Astrocyte of the spinal cord (primary cell): ENCODE measurements around the gene ENPP3.

ENCODE experiments used
- DNase-seq: peaks from one replicate; pipeline ENCODE4 v3.0.0; 2011; ENCODE audit warnings: low read depth, low spot score
- H3K4me3 ChIP-seq: 2 replicates; pipeline ENCODE4 v1.5.1; 2011; ENCODE audit warnings: low read depth, mild to moderate bottlenecking, low read length, moderate library complexity
- CTCF ChIP-seq: IDR thresholded peaks from 2 replicates; pipeline ENCODE4 v1.5.1; 2012; ENCODE audit warnings: low read depth, mild to moderate bottlenecking, low read length, inconsistent platforms
- in situ Hi-C: cut with HindIII; loops from 2 replicates; pipeline ENCODE4 v1.10.0; 2017; ENCODE audit warnings: low sequenced_read_pairs

ENPP3 gene

DNA sequence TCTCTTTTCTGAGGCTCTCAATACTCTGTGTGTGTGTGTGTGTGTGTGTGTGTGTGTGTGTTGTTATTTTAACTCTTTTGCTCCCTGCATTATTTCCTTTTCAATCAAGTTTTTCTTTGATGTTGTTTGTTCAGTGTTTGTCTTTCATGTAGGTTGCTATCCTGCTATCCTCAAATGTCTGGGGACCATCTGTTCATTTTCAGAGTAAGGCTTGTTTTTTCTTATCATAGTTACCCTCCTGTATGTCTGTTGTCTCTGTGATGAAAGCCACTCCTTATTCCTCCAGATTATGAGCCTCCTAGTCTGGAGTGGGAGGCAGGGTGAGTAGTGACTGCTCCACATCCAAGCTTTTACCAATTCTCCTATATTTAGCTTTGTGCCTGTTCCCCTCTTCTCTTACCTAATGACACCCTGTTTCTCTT, 9.2 kb downstream of the ENPP3 start:
- DNase-seq: no peak
- no peak overlapping the region for H3K4me3 ChIP-seq
- in situ Hi-C loops: no loop called here
- no peak for TF ChIP-seq CTCF

GRCh38 chr6:131651782-131652181, 14.7 kb downstream of the ENPP3 start:
- no peak for TF ChIP-seq CTCF
- in situ Hi-C loops: no loop called here

GRCh38 chr6:131652472-131652871, 15.4 kb downstream of the ENPP3 start:
- no peak for TF ChIP-seq CTCF
- DNase-seq: peak; percentile 14
- in situ Hi-C loops: no loop called here
- no peak overlapping the region for H3K4me3 ChIP-seq

More at GRCh38 chr6:131651782-131652181, 14.7 kb downstream of the ENPP3 start:
- no peak overlapping the region for H3K4me3 ChIP-seq
- DNase-seq: no peak

DNA sequence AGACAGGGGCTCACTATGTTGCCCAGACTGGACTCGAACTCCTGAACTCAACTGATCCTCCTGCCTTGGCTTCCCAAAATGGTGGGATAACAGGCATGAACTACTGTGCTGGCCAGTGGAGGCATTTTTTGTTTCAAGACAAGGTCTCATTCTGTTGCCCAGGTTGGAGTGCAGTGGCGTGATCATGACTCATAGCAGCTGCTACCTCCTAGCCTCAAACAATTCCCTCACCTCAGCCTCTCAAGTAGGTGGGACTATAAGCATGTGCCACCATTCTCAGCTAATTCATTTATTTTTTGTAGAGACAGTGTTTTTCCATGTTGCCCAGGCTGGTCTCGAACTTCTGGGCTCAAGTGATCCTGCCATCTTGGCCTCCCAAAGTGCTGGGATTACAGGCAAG, 17.2 kb downstream of the ENPP3 start:
- no peak overlapping the region for H3K4me3 ChIP-seq
- in situ Hi-C loops: no loop called here
- no peak for DNase-seq
- no peak for TF ChIP-seq CTCF

DNA sequence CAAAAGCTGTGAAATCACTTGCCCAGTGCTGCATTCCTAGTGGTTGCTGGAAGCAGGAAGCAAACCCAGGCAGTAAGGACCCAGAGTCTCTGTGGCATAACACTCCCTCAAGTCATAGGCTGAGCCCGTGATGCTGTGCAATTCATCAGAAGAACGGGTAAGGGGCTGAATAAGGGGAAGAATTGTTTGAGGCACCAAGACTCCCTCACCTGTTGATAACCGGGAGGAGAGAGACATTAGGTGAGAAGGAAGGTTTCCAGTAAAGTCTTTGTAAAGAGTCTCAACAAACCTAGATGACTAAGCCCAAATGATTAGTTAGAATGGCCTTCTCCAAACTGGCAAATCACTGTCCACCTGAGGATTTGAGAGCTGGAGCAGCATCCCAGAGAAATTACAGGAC, 18.3 kb downstream of the ENPP3 start:
- no peak overlapping the region for H3K4me3 ChIP-seq
- in situ Hi-C loops: no loop called here
- DNase-seq: no peak
- no peak for TF ChIP-seq CTCF

GRCh38 chr6:131655951-131656350, 18.8 kb downstream of the ENPP3 start:
- in situ Hi-C loops: no loop called here
- no peak overlapping the region for H3K4me3 ChIP-seq
- no peak for DNase-seq
- no peak for TF ChIP-seq CTCF

GRCh38 chr6:131656667-131657066, 19.6 kb downstream of the ENPP3 start:
- no peak for TF ChIP-seq CTCF
- in situ Hi-C loops: no loop called here
- no peak for DNase-seq
- no peak overlapping the region for H3K4me3 ChIP-seq
